Suppressor macrophage (primary cell): ENCODE results near the gene TAL2.
A peak's percentile ranks its signal among the peaks of the same experiment; 100 is the strongest.

Source experiments
- DNase-seq, 4 experiments: peaks; one replicate each; pipeline ENCODE4 v3.0.0-alpha.2; 2020 to 2022
- total RNA-seq, 17 experiments: gene quantifications; one replicate each; lab custom pipeline; 2026; ENCODE audit warnings: mixed read lengths in 6 of 17, inconsistent platforms in 3 of 17; lab: John Stamatoyannopoulos, UW

The TAL2 gene
- total RNA-seq, result 0 to 0.42 (median 0.04) reads per million in 17 experiments

DNA sequence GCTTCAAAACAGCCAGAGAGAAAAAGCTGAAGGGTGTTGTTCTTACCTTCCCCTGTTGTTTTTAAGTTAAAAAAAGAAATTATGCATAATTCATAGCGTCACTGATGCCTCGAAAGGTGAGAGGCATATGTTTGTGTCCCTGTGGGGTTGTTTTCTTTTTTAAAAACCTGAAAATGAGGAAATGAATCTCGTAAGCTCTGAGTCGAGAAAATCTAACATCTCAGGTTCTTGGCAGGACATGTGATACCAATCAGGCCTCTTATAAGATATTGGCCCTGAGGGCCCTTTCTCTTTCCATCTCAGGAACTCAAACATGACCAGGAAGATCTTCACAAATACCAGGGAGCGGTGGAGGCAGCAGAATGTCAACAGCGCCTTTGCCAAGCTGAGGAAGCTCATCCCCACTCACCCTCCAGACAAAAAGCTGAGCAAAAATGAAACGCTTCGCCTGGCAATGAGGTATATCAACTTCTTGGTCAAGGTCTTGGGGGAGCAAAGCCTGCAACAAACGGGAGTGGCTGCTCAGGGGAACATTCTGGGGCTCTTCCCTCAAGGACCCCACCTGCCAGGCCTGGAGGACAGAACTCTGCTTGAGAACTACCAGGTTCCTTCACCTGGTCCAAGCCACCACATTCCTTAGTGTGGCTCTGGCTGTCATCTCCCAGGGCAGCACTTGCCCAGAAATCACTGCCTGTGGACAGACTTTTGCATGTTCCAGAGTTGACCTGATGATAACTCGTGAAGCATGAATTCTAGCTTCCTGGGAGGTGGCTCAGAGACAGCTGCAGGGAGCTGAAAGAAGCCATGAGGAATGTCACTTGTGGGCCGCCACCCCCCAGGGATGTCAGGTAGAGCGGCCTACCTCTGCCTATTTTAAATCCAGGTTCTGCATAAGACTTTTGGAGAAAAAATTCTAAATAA, at the start of gene TAL2:
TSS of gene TAL2 (plus strand) at position 274 of the 921 bp plus-strand sequence. CDS start at position 314, 40 bp downstream.
- no peak for DNase-seq

DNA sequence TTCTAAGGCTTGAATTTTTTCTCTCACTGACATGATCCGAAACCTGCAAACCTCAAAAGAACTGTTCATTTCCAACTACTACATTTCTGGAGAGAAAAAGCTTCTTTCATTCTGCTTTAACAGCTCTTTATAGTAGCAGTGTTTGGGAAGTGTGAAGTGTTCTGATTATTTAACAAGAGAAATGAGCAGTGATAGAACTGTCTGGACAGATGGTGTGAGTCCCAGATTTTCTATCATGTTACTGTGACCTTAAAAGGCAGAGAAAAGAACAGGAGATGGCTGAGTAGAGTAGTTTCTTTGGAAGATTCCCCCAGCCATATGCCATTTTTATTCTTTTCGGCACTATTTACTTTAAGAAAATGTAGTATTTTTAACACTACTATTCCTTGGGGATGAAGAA, 41.3 kb upstream of the TAL2 start:
- no peak for DNase-seq

DNA sequence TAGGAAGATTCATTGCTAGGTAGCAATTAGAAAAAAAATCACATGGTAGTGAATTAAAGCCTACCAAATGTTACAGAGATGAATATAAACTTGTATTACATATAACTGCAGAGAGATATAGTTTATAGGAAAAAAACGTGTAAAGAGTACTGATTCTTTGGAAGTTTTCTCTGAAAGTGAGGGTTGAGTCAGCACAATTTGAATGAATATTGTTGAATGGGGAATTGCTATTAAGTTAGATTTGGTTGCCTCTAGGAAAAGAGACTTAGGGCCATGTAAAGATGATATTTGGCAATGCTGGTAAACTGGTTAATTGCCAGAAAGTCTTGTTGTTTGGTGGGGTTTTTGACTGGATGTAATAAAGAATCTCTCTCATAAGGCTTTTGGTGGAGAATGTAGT, 37.2 kb upstream of the TAL2 start:
- DNase-seq, result no peak

DNA sequence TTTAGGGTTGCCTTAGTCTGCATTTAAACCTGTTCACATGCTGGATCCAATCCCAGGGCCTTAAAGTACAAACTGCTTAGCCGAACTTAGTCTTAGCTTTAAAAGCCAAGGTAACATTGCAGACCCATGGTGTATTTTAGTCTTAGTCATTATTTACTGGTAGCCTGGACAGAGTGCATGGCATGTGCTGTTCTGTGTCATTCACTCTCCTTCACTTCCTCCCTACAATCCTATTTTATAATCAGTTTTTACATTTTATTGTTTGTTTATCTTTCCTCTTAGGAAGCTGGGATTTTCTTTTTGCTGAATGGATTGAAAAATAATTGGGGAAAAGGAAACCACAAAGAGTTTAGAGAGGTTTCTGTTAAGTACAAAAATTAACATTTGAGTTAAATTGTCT, 29.4 kb upstream of the TAL2 start:
- no peak for DNase-seq

DNA sequence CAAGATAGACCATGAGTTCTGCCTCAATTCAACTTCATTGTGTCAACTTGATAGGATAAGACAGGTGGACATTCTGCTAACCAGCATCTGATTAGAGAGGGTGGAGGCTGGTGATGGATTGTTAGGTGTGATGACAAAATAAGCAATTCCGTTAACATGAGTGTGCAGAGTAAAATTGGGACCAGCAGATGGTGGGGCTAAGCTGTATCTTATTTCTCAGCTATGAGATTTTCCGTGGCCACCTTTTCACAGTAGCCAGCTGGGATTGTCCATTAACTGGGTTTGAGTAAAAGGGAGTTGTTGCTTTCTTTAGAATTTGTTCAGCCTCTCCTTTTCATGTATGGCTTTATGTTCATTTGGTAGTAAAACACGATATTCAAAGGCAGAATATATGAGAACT, 28.8 kb upstream of the TAL2 start:
- DNase-seq, result no peak

DNA sequence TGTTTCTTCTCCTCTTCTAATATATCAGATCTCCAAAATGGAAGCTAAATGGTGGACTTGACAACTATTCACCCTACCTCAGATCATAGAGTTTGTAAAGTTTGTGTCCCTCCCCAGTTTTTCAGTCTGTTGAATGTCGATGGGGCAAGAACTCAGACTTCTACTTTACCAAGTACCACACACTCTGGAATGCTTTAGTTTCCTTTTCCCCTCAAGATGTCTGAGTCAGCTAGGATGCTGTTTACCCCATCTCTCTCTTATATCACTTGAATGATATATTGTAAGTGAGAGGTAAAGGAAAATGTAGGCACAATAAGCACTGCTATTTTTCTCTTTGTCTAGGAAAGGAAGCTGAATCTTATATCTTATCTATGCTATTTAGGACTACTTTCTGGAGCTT, 25.9 kb upstream of the TAL2 start:
- no peak for DNase-seq

DNA sequence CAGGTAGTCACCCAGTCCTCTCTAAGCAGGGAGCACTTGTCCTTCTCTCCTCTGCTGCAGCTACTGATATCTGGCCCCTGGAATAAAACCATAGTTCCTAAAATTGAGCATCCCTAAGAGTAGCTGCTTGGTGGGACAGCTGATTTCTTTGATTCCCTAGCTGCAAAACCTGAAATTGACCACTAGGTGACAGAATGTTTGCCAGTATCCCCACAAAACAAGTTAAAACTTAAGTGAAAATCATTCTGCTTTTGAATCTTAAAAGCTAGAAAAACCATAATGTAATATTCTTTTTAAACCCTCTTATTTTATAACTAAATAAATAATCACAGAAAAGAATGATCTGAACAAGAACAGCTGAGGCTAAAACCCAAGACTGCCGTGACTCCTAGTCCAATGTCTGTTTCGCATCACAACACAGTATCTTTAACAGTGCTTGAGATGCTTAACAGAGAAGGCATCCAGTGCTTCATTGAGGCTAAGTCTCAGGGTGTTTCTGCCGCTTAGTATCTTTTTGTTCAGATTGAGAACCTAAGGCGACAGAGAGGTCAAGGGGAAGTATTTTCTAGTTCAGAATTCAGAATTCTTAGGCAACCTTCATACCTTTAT, 24.4 kb upstream of the TAL2 start:
- peak in 2 of 4 experiments; percentile 3 to 7 for DNase-seq

DNA sequence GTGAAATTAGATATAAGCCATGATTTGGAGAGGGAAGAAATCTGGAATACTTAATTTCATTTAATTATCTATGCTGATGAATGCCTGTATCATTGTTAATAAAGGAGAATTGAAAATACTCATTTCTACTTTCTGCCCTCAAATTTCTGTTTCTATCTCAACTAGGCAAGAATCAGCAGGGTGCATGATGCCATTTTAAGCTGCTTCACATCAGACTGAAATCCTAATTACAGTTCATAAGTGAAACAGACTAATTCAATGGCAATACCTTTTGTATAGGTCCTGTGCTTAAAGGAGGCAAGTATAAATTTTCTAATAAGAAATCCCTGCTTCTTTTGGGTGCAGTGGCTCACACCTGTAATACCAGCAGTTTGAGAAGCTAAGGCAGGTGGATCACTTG, 22.3 kb upstream of the TAL2 start:
- no peak for DNase-seq

DNA sequence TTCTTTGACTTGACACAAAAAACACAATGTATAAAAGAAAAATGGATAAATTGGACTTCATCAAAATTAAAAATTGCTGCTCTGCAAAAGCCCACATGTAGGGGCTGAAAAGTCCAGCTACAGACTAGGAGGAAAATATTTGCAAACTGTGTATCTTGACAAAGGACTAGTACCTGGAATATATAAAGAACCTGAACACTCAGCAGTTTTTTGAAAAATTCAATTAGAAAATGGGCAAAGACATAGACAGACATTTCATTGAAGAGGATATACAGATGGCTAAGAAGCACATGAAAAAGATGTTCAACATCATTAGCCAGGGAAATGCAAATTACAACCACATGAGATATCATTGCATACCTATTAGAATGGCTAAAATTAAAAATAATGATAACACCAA, 18.5 kb upstream of the TAL2 start:
- no peak for DNase-seq

DNA sequence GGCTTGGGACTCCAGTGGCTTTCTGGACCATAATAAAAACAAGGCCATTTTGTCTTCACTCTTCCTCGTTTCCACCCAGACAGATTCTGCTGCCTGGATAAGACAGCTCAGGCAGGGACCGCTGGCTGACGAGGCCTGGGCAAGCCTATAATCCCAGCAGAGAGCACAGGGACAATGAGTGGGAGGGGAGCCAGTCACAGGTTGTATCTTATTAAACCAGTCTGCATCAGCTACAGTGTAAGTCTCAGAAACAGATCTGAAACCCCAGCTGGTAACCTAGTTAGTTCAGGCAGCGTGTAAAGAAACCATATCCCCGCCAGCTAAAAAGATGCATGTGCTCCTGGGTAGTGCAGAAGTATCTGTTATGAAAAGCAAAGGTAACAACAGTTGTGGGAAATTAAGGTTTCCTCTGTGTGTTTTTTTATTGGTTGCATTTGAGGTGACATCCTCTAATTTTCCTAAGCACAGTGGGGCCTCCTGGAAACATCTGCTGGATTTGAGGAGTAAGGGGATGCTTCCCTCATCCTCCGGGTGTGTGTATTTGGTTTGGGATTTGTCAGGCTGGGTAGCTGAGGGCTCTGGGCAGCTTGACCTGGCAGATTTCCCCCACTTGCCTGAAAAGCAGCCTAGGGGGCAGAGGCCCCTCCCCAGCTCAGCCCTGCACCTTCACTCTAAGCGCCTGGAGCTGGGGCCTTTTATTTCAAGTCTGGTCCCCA, 15.2 kb upstream of the TAL2 start:
- no peak for DNase-seq

DNA sequence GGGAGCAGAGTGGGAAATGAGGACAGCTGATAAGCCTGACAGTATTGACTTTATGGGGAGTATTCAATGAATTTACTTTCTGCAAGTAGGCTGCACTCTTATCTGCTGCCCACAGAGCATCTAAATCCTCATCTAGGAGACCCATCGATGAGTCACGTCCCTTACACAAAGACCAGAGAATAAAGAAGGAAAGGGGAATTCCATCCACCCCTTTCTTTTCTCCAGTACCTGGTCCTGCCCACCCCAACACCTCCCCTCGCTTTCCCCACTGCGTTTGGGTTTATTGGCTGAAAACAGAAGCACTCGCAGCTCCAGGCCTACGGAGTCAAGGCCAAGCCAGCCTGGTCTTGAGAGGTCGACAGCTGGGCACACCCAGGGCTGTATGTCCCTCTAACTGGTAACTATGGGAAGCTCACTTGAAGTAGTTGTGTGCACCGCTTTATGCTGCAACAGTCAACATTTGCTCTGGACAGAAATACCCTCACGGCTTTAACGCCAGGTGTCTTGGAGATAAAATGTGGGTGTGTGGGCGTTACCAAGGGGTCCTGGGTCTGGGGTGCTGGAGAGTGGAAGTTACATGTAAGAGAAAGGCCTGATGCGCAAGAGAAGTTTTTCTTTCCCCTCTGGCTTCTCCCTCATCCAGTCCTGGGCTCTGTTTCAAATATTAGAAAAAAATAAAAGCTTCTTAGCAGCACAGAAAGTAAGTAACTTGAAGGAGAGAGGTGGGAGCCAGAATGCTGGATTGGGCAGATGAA, 14.5 kb upstream of the TAL2 start:
- no peak for DNase-seq

DNA sequence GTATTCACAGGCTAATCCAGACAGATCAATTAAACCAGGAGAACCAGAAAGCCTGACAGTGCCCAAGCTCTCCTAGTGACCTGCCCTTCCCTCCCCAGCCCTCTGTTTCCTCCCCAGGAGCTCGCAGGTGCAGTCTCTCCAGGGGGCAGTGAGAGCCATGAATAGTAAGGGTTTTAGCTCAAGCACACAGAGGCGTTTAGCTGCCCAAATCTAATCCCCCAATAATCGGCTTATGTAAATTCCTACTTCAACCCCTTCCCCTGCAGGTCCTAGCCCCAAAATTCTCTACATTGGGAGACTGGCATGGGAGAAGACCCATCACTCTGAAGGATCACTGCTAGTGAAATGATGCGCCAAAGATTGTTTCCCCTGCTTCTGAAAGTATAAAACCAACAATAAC, 10.5 kb upstream of the TAL2 start:
- DNase-seq, result no peak

DNA sequence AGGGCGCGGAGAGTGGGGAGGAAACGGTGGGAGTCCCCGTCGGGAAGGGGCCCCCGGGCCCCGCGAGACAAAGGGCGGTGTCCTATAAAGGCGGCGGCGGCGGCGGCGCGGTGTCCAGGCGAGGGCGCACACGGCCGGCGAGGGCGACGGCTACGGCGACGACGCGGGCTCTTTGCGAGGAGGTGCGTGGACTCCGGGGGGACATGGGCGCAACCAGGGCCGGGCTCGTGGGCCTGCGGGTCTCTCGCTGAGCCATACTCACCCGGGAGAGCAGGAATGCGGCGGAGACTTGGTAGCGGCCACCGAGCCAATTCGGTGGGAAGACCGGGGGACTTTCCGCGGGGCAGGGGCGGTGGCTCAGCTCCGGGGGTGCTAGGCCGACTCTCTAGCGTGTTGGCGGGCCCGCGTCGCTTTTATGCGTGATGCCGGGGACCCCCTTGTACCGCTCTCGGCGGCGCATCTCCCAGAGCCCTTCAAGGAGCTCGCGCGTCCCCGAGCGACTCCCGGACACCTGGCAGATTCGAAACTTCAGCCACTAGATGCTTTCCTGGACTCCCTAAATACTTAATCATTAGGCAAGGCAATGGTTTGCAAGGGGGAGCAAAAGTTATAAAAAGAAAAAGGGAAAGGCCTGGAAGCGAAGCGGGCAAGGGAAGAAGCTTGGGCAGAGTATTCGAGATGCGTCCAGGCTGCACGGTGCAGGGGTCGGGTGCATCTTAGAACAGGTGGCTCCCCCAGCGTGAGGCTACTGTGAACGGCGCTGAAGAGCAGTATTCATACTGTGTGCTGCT, 5.9 kb upstream of the TAL2 start:
- DNase-seq, result peak; percentile 16 to 72 (median 38)

DNA sequence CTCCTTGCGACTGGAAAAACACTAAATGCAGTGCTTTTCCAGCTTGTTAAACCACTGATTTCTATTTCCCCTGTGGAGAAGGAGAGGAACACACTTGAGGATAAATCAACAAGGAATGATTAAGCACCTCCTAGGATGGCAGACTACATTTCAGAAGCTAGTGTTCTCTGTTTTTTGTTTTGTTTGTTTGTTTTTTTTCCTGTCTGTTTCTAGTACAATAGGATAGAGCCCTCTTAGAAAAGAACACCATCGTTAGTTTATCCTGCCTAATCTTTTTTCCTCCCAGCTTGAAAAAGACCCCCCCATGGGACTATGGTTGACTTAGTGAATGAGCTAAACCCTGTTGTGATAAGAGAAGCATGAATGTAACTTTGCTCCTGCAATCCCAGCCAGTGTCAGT, 3.9 kb upstream of the TAL2 start:
- DNase-seq, result no peak

DNA sequence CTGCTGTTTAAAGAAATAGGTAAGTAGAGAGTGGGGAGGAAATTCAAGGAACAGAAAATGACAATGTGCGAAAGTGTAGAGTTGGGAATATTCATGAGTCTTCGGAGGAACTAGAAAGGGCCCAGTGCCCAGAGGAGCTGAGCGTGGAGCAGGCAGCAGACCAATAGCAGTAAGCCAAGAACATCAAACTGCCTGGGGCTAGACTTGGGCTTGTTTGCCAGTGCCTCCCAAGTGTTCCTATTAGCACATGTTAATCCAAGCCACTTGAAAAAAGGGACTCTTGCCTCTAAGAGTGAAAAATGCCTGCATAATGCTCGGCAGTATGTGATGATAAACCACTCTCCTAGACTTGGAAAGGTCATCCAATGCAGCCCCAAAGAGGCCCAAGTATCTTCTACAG, 1.2 kb upstream of the TAL2 start:
- no peak for DNase-seq

DNA sequence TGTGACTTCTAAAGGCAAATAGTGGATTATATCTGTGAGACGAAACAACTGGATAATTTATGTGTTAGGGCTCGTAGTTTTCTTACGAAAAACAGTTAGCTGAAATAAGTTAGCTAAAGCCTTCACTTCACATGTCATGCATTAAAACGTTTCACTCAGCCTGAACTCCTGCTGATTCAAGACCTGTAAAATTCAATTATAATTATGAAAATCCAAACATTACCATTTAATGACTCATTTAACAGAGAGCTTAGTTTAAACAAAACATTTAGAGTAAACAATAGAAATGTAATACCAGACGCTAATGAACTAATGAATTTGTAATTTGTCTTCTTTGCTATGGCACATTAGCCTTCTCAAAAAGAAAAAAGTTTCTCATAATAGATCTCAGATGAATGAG, 1.7 kb downstream of the TAL2 start:
- no peak for DNase-seq

DNA sequence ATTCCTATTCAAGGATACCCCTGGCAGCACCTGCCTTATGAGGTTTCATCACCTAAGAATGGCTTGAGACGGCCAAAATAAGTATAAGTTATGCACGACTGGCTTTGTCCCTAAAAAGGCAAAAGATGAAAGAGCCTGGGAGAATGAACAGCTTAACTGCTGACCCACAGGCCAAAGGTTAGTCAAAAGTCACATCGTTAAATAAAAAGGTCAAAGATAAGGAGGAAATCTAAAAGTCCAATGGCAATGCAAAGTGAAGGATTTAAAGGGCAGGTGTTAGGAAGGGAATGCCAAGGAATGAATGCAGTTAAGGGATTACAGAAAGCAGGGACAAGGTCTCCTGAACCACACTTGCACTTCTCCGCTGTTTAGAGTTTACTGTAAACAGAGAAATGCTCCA, 5.6 kb downstream of the TAL2 start:
- no peak for DNase-seq

DNA sequence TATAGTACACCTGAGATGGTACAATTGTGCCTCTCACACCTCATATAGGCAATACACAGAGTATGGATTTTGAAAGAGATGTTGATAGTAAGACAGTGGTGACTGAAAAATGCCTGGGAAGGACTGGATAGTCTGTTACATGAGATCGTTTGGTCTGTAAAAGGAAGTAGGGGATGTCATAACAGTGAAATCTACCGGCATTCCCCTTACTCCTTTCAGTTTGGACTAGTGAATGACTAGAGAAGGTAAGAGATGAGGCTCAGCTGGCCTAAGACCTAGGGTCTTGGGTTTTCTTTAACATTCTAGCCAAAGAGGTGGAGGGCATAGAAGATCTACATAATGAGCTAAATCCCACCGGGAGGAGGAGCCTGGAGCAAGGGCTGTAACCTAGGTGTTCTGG, 8.1 kb downstream of the TAL2 start:
- no peak for DNase-seq

DNA sequence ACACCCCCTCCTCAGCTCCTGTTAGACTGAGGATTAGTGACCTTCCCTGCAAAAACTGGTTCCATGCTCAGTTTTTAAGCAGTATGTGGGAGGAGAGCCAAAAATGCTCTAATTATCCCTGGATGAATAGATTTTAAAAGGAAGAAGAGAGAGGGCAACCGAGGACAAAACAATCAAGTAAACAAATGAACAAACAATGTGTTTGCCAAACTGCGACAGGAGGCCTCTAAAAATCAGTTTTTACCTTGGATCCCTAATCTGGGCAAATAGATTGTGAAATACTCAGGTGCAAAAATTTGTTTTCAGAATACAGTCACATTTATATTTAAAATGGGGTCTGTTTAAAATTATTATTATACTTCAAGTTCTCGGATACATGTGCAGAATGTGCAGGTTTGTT, 8.5 kb downstream of the TAL2 start:
- no peak for DNase-seq

DNA sequence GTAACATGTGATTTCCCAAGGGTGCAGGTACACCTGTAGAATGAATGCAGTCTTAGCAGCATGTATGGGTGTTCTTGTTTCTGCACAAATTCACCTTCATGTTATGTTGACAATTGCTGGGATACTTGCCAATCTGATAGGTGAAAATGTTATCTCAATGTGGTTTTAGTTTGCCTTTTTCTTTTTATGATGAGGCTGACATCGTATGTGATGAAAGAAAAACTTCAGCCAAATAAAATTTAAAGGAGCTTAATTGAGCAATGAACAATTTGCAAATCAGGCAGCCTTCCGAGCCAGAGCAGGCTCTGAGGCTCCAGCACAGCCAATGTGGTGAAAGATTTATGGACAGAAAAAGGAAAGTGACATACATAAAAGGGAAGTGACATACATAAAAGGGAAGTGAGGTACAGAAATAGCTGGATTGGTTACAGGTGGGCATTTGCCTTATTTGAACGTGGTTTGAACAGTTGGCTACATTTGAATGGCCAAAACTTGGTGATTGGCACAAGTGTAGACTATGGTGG, 10.5 kb downstream of the TAL2 start:
- peak in 3 of 4 experiments; percentile 23 to 48 (median 31) for DNase-seq

DNA sequence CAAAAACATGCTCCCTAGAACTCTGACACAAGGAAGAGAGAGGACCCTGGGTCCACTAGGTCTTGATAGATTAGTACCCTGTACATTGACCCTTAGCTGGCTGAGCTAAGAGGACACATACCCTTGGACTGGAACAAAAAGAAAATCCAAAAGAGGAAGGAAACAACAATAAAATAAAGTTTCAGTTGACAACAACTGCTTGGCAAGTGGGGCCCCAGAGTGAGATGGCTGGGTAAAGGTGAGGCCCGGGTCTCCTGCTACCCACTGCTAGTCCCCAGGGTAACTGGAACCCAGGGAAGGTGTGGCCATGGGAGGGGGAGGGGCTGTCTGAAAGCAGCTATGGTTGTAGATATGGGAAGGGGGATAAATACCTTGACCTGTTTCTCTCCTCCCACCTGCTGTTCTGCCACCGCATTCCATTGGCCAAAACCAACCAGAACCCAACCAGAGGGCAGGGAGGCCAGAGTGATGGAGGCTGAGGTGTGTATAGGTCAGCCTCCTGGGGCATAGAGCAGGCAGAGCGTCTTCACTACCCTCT, 11.7 kb downstream of the TAL2 start:
- no peak for DNase-seq
